Peyer's patch (tissue), 4 donors: Measurements from ENCODE around the gene SNAPC4. TPM values are rescaled to one million over a fixed set of nuclear protein-coding genes. Genes with fewer than 3 reads are reported as not detected.

Experiments used
- DNase-seq, 3 donors: peaks; one replicate each; pipeline ENCODE4 v3.0.0-alpha.2; 2017 to 2019
- H3K27ac ChIP-seq, 4 donors: fragments of 200-600 bp; sonication (generic); one replicate each; pipeline ENCODE4 v1.5.1; 2016 to 2019
- H3K27me3 ChIP-seq, 2 donors: fragments of 200-600 bp; sonication (generic); one replicate each; pipeline ENCODE4 v1.5.1; 2019
- H3K36me3 ChIP-seq, 3 donors: fragments of 200-600 bp; sonication (generic); one replicate each; pipeline ENCODE4 v1.5.1; 2016 to 2019
- H3K4me1 ChIP-seq, 4 donors: fragments of 200-600 bp; sonication (generic); one replicate each; pipeline ENCODE4 v1.5.1; 2016 to 2019
- H3K4me3 ChIP-seq, 4 donors: fragments of 200-600 bp; sonication (generic); 1 replicate in 3 of 4; 2 replicates in 1 of 4; pipeline ENCODE4 v1.5.1; 2016 to 2019; ENCODE audit warnings: mild to moderate bottlenecking in 1 of 4
- H3K9me3 ChIP-seq, 4 donors: fragments of 200-600 bp; sonication (generic); one replicate each; pipeline ENCODE4 v1.5.1; 2016 to 2019; ENCODE audit warnings: mild to moderate bottlenecking in 1 of 4
- POLR2A ChIP-seq, 2 donors: fragments of 450-650 bp; IDR thresholded peaks; one replicate each; pipeline ENCODE4 v1.5.1; 2017; ENCODE audit warnings: antibody characterized with exemption in 2 of 2, mild to moderate bottlenecking in 2 of 2, moderate library complexity in 2 of 2
- total RNA-seq, 4 donors: library from RNA; depleted of rRNA; stranded (reverse); fragments of >200 nt; gene quantifications; one replicate each; pipeline ENCODE4 v1.1.0, GENCODE V29; 2016
- TF ChIP-seq, protein P1 (sequence below), 6 experiments: fragments of 450-650 bp in 4 of 6; fragments of 200-600 bp in 2 of 6; sonication (generic) in 1 of 6; IDR thresholded peaks; one replicate each; pipeline ENCODE4 v1.5.1; 2017 to 2019; ENCODE audit warnings: antibody characterized with exemption in 6 of 6, mild to moderate bottlenecking in 3 of 6, moderate library complexity in 1 of 6

SNAPC4 gene
- total RNA-seq, 4 donors from 2014 or later, result 6.3 to 58.6 (median 13.2) TPM

- H3K27ac ChIP-seq, result no peak overlapping the region
- TF ChIP-seq, protein P1, sequence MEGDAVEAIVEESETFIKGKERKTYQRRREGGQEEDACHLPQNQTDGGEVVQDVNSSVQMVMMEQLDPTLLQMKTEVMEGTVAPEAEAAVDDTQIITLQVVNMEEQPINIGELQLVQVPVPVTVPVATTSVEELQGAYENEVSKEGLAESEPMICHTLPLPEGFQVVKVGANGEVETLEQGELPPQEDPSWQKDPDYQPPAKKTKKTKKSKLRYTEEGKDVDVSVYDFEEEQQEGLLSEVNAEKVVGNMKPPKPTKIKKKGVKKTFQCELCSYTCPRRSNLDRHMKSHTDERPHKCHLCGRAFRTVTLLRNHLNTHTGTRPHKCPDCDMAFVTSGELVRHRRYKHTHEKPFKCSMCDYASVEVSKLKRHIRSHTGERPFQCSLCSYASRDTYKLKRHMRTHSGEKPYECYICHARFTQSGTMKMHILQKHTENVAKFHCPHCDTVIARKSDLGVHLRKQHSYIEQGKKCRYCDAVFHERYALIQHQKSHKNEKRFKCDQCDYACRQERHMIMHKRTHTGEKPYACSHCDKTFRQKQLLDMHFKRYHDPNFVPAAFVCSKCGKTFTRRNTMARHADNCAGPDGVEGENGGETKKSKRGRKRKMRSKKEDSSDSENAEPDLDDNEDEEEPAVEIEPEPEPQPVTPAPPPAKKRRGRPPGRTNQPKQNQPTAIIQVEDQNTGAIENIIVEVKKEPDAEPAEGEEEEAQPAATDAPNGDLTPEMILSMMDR (IDR thresholded peaks at IDR 0.05), result no peak
- no peak for TF ChIP-seq POLR2A (IDR thresholded peaks at IDR 0.05)
- DNase-seq, result no peak
- no peaks in the 10 kb centered on the region for H3K9me3 ChIP-seq
- peaks cover 0 to 79% (median 0%) of the 10 kb centered on the region in 3 donors for H3K36me3 ChIP-seq
- no peaks in the 10 kb centered on the region for H3K27me3 ChIP-seq
- H3K4me3 ChIP-seq, result no peak overlapping the region
- H3K4me1 ChIP-seq, result no peaks in the 10 kb centered on the region
Measured at GRCh38 chr9:136389396-136389795, 10.6 kb downstream of the SNAPC4 start.

DNA sequence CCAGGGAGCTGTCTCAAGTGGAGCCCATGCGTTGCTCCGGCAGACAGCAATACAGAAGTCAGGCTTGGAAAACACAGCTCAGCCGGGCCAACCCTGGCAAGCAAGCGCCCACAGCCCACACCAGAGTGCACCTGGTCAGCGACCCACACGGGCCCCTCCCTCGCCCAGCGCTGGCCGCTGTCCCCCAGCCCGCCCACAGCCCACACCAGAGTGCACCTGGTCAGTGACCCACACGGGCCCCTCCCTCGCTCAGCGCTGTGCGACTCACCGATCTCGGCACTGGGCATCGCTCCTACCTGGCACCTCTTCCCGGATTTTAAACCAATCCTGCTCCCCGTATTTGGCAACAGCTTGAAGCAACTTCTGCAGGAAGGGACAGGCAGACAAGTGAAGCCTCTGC lies 12.8 kb downstream of the SNAPC4 start:
- no peak for DNase-seq
- H3K27me3 ChIP-seq, result no peaks in the 10 kb centered on the region
- peaks cover 0 to 79% (median 0%) of the 10 kb centered on the region in 3 donors for H3K36me3 ChIP-seq
- no peak overlapping the region for H3K27ac ChIP-seq
- no peaks in the 10 kb centered on the region for H3K4me1 ChIP-seq
- H3K9me3 ChIP-seq, result no peaks in the 10 kb centered on the region
- H3K4me3 ChIP-seq, result no peak overlapping the region
- TF ChIP-seq POLR2A (IDR thresholded peaks at IDR 0.05), result no peak

- Histone ChIP-seq H3K4me3 (no peak overlapping the region), H3K9me3 (no peaks in the 10 kb centered on the region), H3K36me3 (peaks cover 0 to 80% (median 0%) of the 10 kb centered on the region in 3 donors), H3K4me1 (no peaks in the 10 kb centered on the region), H3K27me3 (no peaks in the 10 kb centered on the region), H3K27ac (no peak overlapping the region)
- TF ChIP-seq POLR2A (IDR thresholded peaks at IDR 0.05), result no peak
- TF ChIP-seq, protein P1 (IDR thresholded peaks at IDR 0.05), result no peak
- no peak for DNase-seq
Measured at GRCh38 chr9:136386018-136386417, 14.0 kb downstream of the SNAPC4 start.

DNA sequence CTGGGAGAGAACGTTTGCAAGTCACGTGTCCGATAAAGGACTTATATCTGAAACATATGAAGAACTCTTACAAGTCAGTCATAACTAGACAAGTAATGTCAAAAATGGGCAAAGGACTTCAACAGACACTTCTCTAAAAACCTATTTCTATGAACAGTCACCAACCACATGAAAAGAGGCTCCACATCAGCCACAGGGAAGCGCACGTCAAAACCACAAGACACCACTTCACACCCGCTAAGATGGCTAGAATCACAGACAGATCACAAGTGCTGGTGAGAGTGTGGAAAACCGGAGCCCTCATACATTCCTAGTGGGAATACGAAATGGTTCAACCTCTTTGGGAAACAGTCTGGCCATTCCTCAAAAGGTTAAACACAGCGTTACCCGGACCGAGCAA lies 15.0 kb downstream of the SNAPC4 start:
- H3K9me3 ChIP-seq, result no peaks in the 10 kb centered on the region
- TF ChIP-seq, protein P1 (IDR thresholded peaks at IDR 0.05), result no peak
- no peak for TF ChIP-seq POLR2A (IDR thresholded peaks at IDR 0.05)
- no peaks in the 10 kb centered on the region for H3K4me1 ChIP-seq
- no peak overlapping the region for H3K27ac ChIP-seq
- H3K27me3 ChIP-seq, result no peaks in the 10 kb centered on the region
- no peak overlapping the region for H3K4me3 ChIP-seq
- peaks cover 0 to 89% (median 0%) of the 10 kb centered on the region in 3 donors for H3K36me3 ChIP-seq
- DNase-seq, result no peak

- H3K9me3 ChIP-seq, result no peaks in the 10 kb centered on the region
- no peaks in the 10 kb centered on the region for H3K27me3 ChIP-seq
- TF ChIP-seq POLR2A (IDR thresholded peaks at IDR 0.05), result no peak
- TF ChIP-seq, protein P1 (IDR thresholded peaks at IDR 0.05), result no peak
- H3K27ac ChIP-seq, result no peak overlapping the region
- H3K4me3 ChIP-seq, result no peak overlapping the region
- H3K4me1 ChIP-seq, result no peaks in the 10 kb centered on the region
- H3K36me3 ChIP-seq, result peaks cover 0 to 90% (median 0%) of the 10 kb centered on the region in 3 donors
- DNase-seq, result no peak
Measured at GRCh38 chr9:136383436-136383835, 16.5 kb downstream of the SNAPC4 start.

GRCh38 chr9:136381966-136382513 lies 17.9 kb downstream of the SNAPC4 start:
- Histone ChIP-seq H3K27me3 (no peaks in the 10 kb centered on the region), H3K9me3 (no peaks in the 10 kb centered on the region), H3K4me3 (no peak overlapping the region), H3K4me1 (no peaks in the 10 kb centered on the region), H3K27ac (no peak overlapping the region), H3K36me3 (peaks cover 0 to 82% (median 0%) of the 10 kb centered on the region in 3 donors)
- no peak for DNase-seq
- TF ChIP-seq POLR2A (IDR thresholded peaks at IDR 0.05), result no peak
- TF ChIP-seq, protein P1 (IDR thresholded peaks at IDR 0.05), result no peak
